Right ventricle myocardium superior (tissue), 1 donor: ENCODE data around the gene C2CD5. TPM values are rescaled to one million over a fixed set of nuclear protein-coding genes. Genes with fewer than 3 reads are reported as not detected.
A peak's percentile ranks its signal among the peaks of the same experiment; 100 is the strongest.
"Not testable (repeated sequence)": the region's sequence is repeated elsewhere in the genome, so short reads cannot be mapped to it uniquely, and the experiment has no call there.

Experiments used
- ATAC-seq: fragments of 200-7000 bp; cut with Tn5 transposase; one replicate; pipeline ENCODE4 v1.9.1; 2020; ENCODE audit warnings: mild to moderate bottlenecking; ENCODE audit not compliant: poor library complexity
- DNase-seq: peaks from one replicate; pipeline ENCODE4 v3.0.0-alpha.2; 2020
- intact Hi-C: fragments of 100-400 bp; cut with DNase I; formaldehyde crosslinking; loops from one replicate; pipeline ENCODE4 v1.11.2; 2022
- total RNA-seq: library from RNA; stranded (reverse); fragmentation: NEBNext Ultra II Directional; extraction: Animal tissue kit (Norgen Biotek cat#: 25700); gene quantifications from one replicate; pipeline ENCODE4 v1.2.1, GENCODE V29; 2021
- donor health status: DM: no; HTN: yes; CAD: no; lungs with severe emphysema.

C2CD5 gene
- total RNA-seq, 1 donor from 2014 or later = 19.5 TPM

DNA sequence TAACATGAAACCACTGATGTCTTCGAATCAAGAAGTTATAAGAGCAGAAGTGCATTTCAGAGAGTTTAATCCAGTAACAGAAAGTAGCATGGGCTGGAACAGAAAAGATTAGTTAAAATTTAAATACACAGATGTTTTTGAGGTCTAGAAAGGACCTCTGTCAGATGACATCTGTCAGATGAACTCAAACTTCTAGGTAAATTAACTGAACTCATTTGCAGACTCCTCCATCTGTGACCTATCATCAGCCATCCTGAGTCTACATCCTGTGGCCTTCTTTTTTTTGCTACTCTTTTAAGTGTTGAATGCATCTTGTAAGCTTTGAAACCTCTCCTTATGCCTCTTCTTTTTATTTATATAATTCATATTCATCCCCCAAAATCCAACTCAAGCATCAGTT lies 53.3 kb downstream of the C2CD5 start:
- intact Hi-C loops = no loop called here
- DNase-seq (no peak), ATAC-seq (no peak)

GRCh38 chr12:22488478-22488877 lies 55.9 kb downstream of the C2CD5 start:
- no peak for DNase-seq
- ATAC-seq = no peak
- intact Hi-C loops = no loop called here

GRCh38 chr12:22487683-22488082 lies 56.7 kb downstream of the C2CD5 start:
- DNase-seq, ATAC-seq, intact Hi-C loops: not testable (repeated sequence)

DNA sequence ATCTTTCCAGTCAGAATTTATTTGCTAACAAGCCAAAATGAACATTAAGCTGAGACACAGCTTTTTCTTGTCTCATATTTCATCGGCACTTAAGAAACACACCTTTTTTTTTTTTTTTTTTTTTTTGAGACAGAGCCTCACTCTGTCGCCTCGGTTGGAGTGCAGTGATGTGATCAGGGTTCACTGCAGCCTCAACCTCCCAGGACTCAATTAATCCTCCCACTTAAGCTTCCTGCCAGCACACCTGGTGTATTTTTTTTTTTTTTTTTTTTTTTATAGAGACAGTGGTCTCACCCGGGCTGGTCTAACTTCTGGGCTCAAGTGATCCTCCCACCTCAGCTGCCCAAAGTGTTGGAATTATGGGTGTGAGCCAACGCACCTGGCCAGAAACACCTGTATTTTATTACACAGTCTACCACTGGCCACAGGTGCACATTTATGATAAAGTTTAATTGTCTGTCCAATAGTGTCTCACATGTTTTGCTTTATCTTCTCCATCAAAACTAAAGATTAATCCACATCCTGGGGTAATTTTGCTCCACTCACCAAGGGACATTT lies 62.7 kb downstream of the C2CD5 start:
- DNase-seq (no peak), ATAC-seq (no peak)
- intact Hi-C loops = no loop called here

- intact Hi-C loops, ATAC-seq, DNase-seq: not testable (repeated sequence)
Observed at GRCh38 chr12:22480814-22481213, 63.5 kb downstream of the C2CD5 start.

DNA sequence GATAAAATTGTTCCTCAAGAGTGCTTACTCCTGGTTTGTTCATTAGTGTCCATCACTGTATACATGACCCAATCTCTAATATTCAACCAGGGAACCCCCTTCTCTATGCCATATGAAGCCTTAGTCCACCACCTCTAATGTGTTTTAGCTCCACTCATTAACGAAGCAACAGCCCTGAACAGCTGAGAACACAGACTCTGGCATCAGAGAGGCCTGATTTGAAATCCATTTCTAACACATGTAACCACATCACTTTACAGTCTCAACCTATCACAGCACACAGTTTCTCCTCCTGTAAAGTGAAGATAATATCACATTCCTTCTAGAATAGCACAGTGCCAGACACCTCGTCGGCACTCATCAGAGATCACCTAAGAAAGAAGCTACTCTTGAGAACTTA lies 64.3 kb downstream of the C2CD5 start:
- DNase-seq = no peak
- no peak for ATAC-seq
- intact Hi-C loops = no loop called here

GRCh38 chr12:22477894-22478287 lies 66.5 kb downstream of the C2CD5 start:
- ATAC-seq (no peak), DNase-seq (no peak)
- intact Hi-C loops = no loop called here

DNA sequence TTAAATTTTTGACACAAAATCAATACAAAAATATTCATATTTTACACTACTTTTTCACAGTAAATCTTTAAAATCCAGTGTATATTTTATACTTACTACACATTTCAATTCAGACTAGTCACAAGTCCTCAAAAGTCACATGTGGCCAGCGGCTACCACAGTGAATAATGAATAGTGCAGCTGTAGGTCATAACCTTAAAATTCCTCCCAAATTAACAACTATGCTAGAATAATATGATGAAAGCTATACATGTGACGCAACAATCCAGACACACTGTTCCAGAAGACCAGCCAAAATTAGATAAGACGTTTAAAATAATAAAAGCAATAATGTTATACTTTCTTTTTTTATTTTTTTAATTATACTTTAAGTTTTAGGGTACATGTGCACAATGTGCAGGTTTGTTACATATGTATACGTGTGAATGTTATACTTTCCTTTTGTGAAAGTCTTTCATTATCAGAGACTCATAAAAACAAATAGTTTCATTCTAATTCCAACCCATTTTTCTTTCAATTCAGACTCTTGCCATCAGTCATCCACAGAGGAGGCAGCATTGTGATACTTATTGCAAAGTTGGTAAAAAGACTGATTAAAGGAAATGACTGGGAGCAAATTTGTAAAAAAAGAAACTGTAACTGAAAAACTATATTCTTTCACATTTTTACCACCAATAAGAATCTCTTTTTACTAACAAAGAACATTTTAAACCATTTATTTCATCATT lies 67.0 kb downstream of the C2CD5 start:
- intact Hi-C loops = no loop called here
- ATAC-seq (no peak), DNase-seq (no peak)

DNA sequence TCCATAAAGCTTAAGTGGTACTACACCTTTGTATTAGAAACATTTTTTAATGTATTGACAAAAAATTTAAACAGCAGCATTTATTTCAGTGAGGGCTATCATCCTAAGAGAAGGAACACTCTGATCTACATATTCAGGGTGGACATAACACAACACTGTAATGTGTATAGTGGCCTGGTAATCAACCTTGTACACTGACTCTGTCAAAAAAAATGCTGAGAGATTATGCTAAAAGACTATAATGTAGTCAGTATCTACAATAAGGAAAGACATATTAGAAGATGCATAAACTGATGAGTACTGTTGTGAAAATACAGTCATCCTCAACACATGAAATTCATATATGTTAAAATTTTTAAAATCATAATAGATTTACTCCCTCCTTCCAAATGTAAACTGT lies 68.2 kb downstream of the C2CD5 start:
- no peak for DNase-seq
- no peak for ATAC-seq
- intact Hi-C loops = no loop called here

DNA sequence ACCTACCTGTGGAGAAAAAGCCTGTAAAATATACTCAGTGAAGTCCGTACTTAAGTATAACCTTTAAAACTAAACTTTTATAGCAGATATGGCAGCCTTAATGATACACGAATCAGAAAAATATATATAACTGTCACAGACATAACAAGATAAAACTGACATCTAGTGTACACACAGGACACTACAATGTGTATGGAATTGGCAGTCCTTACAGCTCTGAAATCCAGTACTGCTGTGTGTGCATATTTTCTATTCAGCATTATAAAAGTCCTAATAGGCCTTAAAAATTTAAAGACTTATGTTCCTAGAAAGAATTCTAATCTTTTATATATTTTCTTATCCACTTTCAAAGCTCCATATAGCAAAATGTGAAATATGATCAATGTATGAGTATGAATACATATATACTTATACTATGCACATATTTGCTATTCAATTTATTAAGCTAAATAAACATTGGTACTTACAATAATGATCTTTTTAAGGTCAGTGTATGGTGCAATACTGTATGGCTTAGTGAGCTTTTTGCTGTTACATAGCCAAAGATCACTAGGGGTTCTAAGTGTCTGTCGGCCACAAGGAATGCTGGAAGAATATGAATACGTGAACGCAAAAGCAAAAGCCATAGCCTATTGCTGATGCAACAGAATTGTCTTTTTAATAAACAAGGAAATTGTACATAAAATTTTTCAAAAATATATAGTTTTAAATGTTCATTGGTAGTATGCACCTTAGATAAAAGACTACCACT lies 69.2 kb downstream of the C2CD5 start:
- intact Hi-C loops = no loop called here
- ATAC-seq = no peak
- no peak for DNase-seq

DNA sequence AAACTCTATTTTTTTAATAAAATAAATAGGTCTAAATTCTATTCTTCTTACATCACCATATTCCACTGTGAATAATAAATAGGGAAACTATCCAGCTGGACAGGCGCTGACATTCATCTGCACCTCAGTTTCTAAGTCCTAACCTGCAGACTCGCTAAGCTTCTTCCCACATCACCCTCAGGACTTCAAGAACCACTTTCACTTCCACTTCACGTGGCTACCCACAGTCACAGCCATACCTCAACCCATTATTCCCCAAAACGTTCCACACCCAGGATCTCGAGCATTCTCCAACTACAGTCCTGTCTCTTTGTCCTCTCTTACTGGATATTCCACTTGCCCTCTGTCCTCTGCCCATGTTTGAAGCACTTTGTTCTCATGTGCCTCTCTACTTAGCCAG lies 71.1 kb downstream of the C2CD5 start:
- intact Hi-C loops = no loop called here
- no peak for DNase-seq
- ATAC-seq = no peak

DNA sequence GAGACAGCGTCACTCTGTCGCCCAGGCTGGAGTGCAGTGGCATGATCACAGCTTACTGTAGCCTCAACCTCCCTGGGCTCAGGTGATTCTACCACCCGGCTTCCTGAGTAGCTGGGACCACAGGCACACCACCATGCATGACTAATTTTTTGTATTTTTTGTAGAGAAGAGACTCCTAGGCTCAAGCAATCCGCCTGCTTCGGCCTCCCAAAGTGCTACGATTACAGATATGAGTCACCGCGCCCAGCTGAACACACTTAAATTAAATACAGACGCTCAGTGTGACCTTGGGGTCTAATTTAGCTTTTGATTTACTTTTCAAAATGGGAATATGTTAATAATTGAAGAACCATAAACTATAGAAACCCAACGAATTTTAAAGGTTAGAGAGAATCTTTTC lies 77.2 kb downstream of the C2CD5 start:
- intact Hi-C loops = no loop called here
- DNase-seq (no peak), ATAC-seq (no peak)

- no peak for ATAC-seq
- intact Hi-C loops = no loop called here
- DNase-seq = no peak
Observed at GRCh38 chr12:22463306-22463705, 81.0 kb downstream of the C2CD5 start.

- ATAC-seq = no peak
- intact Hi-C loops = no loop called here
- no peak for DNase-seq
Observed at GRCh38 chr12:22461786-22462185, 82.6 kb downstream of the C2CD5 start.

- ATAC-seq (peak; percentile 68), DNase-seq (no peak)
- intact Hi-C loops = loop anchor here (5.0 kb wide), 1 partner anchor 378 kb away; no protein-coding TSS in a partner anchor
Observed at GRCh38 chr12:22459838-22460490, 84.4 kb downstream of the C2CD5 start.

GRCh38 chr12:22458298-22458937 lies 85.9 kb downstream of the C2CD5 start:
- intact Hi-C loops = loop anchor here (5.0 kb wide), 1 partner anchor 376 kb away; no protein-coding TSS in a partner anchor
- DNase-seq (no peak), ATAC-seq (no peak)

DNA sequence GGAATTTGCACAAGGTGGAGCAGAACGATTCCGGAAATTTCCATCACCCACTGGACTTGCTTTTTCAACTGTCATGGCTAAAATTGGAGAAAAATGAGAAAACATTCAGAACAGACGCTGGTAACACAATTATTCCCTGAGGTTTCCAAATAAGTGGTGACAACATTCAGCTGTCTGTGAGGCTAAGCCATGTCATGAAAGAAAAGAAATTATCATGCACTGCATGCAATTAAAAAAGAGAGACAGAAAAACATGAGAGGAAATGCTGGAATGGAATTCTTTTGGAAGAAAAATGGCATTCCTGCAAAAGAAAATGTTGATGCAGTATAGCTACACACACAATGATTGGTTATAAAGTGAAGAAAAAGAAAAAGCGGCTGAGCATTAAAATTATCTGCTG lies 87.3 kb downstream of the C2CD5 start:
- intact Hi-C loops = loop anchor here (5.0 kb wide), 1 partner anchor 375 kb away; no protein-coding TSS in a partner anchor
- DNase-seq = no peak
- ATAC-seq = no peak

DNA sequence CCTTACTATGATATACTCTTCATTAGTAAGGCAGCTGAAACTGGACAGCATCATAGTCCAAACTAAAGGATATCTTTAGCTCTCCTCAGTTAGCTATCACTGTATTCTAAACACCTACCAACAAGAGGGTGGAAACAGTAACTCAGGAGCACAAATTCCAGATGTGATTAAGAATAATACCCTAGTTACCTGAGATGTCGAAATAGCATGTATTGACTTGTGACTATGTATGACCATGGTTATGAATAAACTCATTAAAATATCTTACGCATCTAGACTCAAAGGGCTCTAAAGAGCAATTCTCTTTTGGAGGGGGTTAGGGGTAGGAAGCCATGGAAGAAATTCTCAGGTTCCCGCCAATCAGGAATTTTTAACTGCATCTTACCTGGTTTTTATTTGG lies 90.8 kb downstream of the C2CD5 start:
- no peak for DNase-seq
- intact Hi-C loops = no loop called here
- no peak for ATAC-seq

DNA sequence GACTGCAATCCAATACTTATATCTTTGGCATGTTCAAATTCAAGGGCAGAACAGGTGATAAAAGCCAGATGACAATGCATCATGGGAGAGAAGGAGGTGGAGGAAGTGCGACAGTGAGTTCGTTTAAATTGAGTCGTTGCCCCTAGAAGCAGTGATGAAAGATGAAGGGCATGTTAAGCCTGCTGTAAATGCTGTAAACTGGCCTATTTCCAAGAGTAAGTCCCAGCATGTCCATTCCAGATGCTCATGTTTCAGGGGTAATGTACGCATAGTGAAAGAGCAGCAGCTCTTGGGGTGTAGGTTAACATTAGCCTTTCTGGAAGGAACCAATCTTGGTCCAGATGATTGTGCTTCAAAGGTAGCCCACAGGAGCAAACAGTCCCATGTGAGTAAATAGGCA lies 97.1 kb downstream of the C2CD5 start:
- ATAC-seq (no peak), DNase-seq (no peak)
- intact Hi-C loops = no loop called here
